Right cardiac atrium (tissue), 5 donors: ENCODE measurements around the gene ITGB7. TPM values are rescaled to one million over a fixed set of nuclear protein-coding genes. Genes with fewer than 3 reads are reported as not detected.
A peak's percentile ranks its signal among the peaks of the same experiment; 100 is the strongest.

ENCODE experiments used
- ATAC-seq, 2 donors: fragments of 200-7000 bp; cut with Tn5 transposase; one replicate each; pipeline versions ENCODE4 v1.8.0 to v1.9.1; 2020; ENCODE audit warnings: moderate library complexity in 2 of 2, mild to moderate bottlenecking in 1 of 2
- DNase-seq, 3 donors: peaks; one replicate each; pipeline ENCODE4 v3.0.0-alpha.2; 2020
- H3K27ac ChIP-seq: one replicate; pipeline ENCODE4 v1.5.1; 2013; ENCODE audit warnings: mild to moderate bottlenecking, low read length, control low read depth, moderate library complexity
- H3K27me3 ChIP-seq: one replicate; pipeline ENCODE4 v1.6.1; 2013; ENCODE audit not compliant: control insufficient read depth, insufficient read depth
- H3K4me1 ChIP-seq: one replicate; pipeline ENCODE4 v1.6.1; 2013; ENCODE audit warnings: low read length; ENCODE audit not compliant: control insufficient read depth, insufficient read depth
- H3K4me3 ChIP-seq: one replicate; pipeline ENCODE4 v1.5.1; 2013; ENCODE audit warnings: low read length, control low read depth
- H3K9me3 ChIP-seq: one replicate; pipeline ENCODE4 v1.6.1; 2013; ENCODE audit warnings: low read length; ENCODE audit not compliant: control insufficient read depth
- WGBS: extraction: QIAGEN DNeasy Blood & Tissue Kit; methylation state at CpG from one replicate; pipeline ENCODE4 v1.1.7; 2013; 5-methylcytosine and 5-hydroxymethylcytosine counted together
- intact Hi-C, 4 donors: fragments of 100-400 bp; cut with DNase I; formaldehyde crosslinking; loops; one replicate each; pipeline versions ENCODE4 v1.11.0 to v1.14.0; 2022 to 2023
- polyA plus RNA-seq: library from polyadenylated mRNA; stranded (reverse); fragments of 200-250 nt; gene quantifications from one replicate; pipeline ENCODE4 v1.2.3, GENCODE V29; 2013
- total RNA-seq, 4 donors: library from RNA; stranded (reverse); fragmentation: NEBNext Ultra II Directional; extraction: Animal tissue kit (Norgen Biotek cat#: 25700); gene quantifications; one replicate each; pipeline ENCODE4 v1.2.1, GENCODE V29; 2021
- donor health status: healthy with polysubstance abuse.
- donor health status: DM: no; HTN: yes; CAD: no.
- donor health status: DM: no; HTN: no; CAD: no.
- donor health status: DM: no; HTN: yes; CAD: no; lungs with severe emphysema.
- donor health status: DM: yes; HTN: yes; CAD: no.

Gene ITGB7
- total and polyA plus RNA-seq, 5 donors: 0.45 to 2.8 (median 0.97) TPM

DNA sequence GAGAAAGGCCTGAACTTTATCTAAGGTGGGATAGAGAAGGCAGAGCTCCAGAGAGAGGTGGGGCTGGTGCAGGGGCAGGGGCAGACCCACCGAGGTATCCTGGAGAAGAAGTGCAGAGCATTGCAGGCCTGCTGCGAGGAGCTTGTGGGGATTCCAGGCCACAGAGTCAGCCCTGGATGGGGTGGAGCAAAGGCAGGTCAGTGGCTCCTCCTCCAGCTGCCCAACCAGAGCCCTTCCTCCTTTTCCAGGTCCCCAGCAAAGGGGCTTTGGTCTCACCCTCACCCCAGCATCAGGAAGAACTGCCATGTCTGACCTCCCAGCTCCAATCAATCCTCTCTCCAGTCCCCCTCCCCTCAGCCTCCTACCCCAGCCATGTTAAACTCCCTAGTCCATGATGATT is 46.4 kb downstream of the ITGB7 start:
- no peaks in the 10 kb centered on the region for H3K4me1 ChIP-seq
- H3K27me3 ChIP-seq: no peaks in the 10 kb centered on the region
- H3K4me3 ChIP-seq: no peak overlapping the region
- no peak for ATAC-seq
- intact Hi-C loops: loop anchor here in 1 of 4 donors (5.0 kb wide), 2 partner anchors 37 to 122 kb away; no protein-coding TSS in a partner anchor
- no peaks in the 10 kb centered on the region for H3K9me3 ChIP-seq
- no peak for DNase-seq
- 86% methylated on average over 2 of the region's 2 CpGs for WGBS
- no peak overlapping the region for H3K27ac ChIP-seq

DNA sequence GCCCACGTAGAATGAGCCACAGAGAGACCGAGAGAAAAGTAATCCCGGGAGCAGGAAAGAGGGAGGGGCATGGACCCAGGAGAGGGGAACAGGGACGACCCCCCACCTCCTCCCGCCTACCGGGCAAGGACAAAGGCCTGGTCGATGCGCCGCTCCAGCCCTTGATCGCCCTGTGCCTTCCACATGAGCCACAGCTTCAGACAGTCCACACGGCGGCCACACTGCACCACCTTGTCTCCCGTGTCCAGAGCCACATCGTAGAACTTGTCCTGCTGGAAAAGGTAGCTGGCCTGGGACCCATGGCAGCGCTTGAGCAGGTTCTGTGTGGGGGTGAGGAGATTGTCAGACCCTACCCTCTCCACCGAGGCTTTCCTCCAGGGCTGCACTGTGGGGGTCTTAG is 47.1 kb downstream of the ITGB7 start:
- Histone ChIP-seq H3K27me3 (no peaks in the 10 kb centered on the region), H3K9me3 (no peaks in the 10 kb centered on the region), H3K27ac (no peak overlapping the region), H3K4me3 (no peak overlapping the region), H3K4me1 (no peaks in the 10 kb centered on the region)
- ATAC-seq (peak; percentile 27 to 54), DNase-seq (no peak)
- 88% methylated on average over 16 of the region's 16 CpGs for WGBS
- intact Hi-C loops: loop anchor here in 2 of 4 donors (5.0 kb wide), 2 partner anchors 37 to 122 kb away; no protein-coding TSS in a partner anchor

GRCh38 chr12:53159195-53159839 is 47.7 kb downstream of the ITGB7 start:
- H3K4me1 ChIP-seq: no peaks in the 10 kb centered on the region
- intact Hi-C loops: loop anchor here in 1 of 4 donors (5.0 kb wide), 1 partner anchor 38 kb away; no protein-coding TSS in a partner anchor
- no peak overlapping the region for H3K27ac ChIP-seq
- ATAC-seq (peak; percentile 85 to 87), DNase-seq (peak; percentile 79 to 95 (median 92))
- no peak overlapping the region for H3K4me3 ChIP-seq
- H3K9me3 ChIP-seq: no peaks in the 10 kb centered on the region
- no peaks in the 10 kb centered on the region for H3K27me3 ChIP-seq
- 21% methylated on average over 14 of the region's 14 CpGs for WGBS

GRCh38 chr12:53152390-53152789 is 54.7 kb downstream of the ITGB7 start:
- Histone ChIP-seq H3K4me3 (no peak overlapping the region), H3K27ac (no peak overlapping the region), H3K4me1 (no peaks in the 10 kb centered on the region), H3K9me3 (no peaks in the 10 kb centered on the region), H3K27me3 (no peaks in the 10 kb centered on the region)
- DNase-seq (no peak), ATAC-seq (no peak)
- intact Hi-C loops: no loop called here

- Histone ChIP-seq H3K4me3 (no peak overlapping the region), H3K4me1 (no peaks in the 10 kb centered on the region), H3K9me3 (no peaks in the 10 kb centered on the region), H3K27me3 (no peaks in the 10 kb centered on the region), H3K27ac (no peak overlapping the region)
- WGBS: 90% methylated on average over 6 of the region's 6 CpGs
- ATAC-seq: no peak
- DNase-seq: no peak
- intact Hi-C loops: no loop called here
Observed at GRCh38 chr12:53151039-53151438, 56.0 kb downstream of the ITGB7 start.

DNA sequence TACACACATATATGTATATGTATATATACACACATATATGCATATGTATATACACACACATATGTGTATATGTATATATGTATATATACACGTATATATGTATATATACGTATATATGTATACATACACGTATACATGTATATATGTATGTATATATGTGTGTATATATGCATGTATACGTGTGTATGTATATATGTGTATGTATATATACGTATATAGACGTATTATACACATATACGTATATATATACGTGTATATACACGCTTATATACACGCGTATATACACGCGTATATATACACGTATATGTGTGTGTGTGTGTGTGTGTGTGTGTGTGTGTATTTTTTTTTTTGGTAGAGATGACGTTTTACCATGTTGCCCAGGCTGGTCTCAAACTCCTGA is 59.4 kb downstream of the ITGB7 start:
- no peaks in the 10 kb centered on the region for H3K4me1 ChIP-seq
- no peak overlapping the region for H3K27ac ChIP-seq
- H3K4me3 ChIP-seq: no peak overlapping the region
- ATAC-seq (no peak), DNase-seq (no peak)
- 92% methylated on average over 15 of the region's 15 CpGs for WGBS
- intact Hi-C loops: no loop called here
- no peaks in the 10 kb centered on the region for H3K9me3 ChIP-seq
- H3K27me3 ChIP-seq: no peaks in the 10 kb centered on the region

- Histone ChIP-seq H3K4me1 (no peaks in the 10 kb centered on the region), H3K27ac (no peak overlapping the region), H3K27me3 (no peaks in the 10 kb centered on the region), H3K9me3 (no peaks in the 10 kb centered on the region), H3K4me3 (no peak overlapping the region)
- intact Hi-C loops: no loop called here
- ATAC-seq: no peak
- WGBS: 90% methylated on average over 5 of the region's 5 CpGs
- DNase-seq: no peak
Observed at GRCh38 chr12:53147181-53147580, 59.9 kb downstream of the ITGB7 start.

DNA sequence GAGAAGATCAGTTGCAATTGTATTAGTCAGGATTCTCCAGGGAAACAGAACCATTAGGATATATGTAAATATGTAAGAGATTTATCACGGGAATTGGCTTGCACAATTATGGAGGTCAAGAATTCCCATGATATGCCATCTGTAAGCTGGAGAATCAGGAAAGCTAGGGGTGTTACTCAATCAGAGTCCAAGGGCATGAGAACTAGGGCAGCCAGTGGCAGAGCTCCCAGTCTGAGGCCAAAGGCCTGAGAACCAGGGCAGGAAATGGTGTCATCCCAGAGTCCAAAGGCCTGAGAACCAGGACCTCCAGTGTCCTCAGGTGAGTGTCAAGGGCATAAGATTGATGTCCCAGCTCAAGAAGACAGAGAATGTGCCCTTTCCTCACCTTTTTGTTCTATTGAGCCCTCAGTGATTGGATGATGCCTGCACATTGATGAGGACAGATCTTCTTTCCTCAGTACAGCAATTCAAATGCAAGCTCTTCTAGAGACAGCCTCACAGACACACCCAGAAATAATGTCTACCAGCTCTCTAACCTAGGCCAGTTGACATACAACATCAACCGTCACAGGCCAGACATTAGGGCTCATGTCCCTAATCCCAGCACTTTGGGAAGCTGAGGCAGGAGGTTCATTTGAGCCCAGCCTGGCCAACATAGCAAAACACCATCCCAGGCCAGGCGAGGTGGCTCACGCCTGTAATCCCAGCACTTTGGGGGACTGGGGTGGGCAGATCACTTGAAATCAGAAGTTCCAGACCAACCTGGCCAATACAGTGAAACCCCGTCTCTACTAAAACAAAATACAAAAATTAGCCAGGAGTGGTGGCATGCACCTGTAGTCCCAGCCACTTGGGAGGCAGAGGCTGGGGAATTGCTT is 61.4 kb downstream of the ITGB7 start:
- intact Hi-C loops: no loop called here
- ATAC-seq (no peak), DNase-seq (no peak)
- Histone ChIP-seq H3K4me1 (no peaks in the 10 kb centered on the region), H3K27ac (no peak overlapping the region), H3K4me3 (no peak overlapping the region), H3K9me3 (no peaks in the 10 kb centered on the region), H3K27me3 (no peaks in the 10 kb centered on the region)
- 90% methylated on average over 5 of the region's 5 CpGs for WGBS

- ATAC-seq: no peak
- Histone ChIP-seq H3K4me1 (no peaks in the 10 kb centered on the region), H3K9me3 (no peaks in the 10 kb centered on the region), H3K27ac (no peak overlapping the region), H3K27me3 (no peaks in the 10 kb centered on the region), H3K4me3 (no peak overlapping the region)
- 81% methylated on average over 4 of the region's 4 CpGs for WGBS
- DNase-seq: no peak
- intact Hi-C loops: no loop called here
Observed at GRCh38 chr12:53143355-53143754, 63.7 kb downstream of the ITGB7 start.
